Erythroblast (primary cell): ENCODE data around the gene SNX19.

Experiments used
- GATA1 ChIP-seq: IDR thresholded peaks from 2 replicates; pipeline ENCODE4 v1.6.1; 2011; ENCODE audit warnings: low read depth, mild to moderate bottlenecking, control low read depth, low read length, moderate library complexity
- POLR2A ChIP-seq: IDR thresholded peaks from 2 replicates; pipeline ENCODE4 v1.6.1; 2011; ENCODE audit warnings: mild to moderate bottlenecking, low read length

GRCh38 chr11:130872513-130872912 is 43.8 kb downstream of the SNX19 start:
- TF ChIP-seq POLR2A (no peak), GATA1 (no peak)
